ENCODE data around the gene PHLDB2.

The PHLDB2 gene

GRCh38 chr3:111998636-111999483 is 139.8 kb downstream of the PHLDB2 start, which contains the start of gene TAGLN3:
Gene TAGLN3, plus strand, starts transcription at chr3:111998922. Its CDS starts 501 bp downstream, at chr3:111999423.
- no peaks in the 10 kb centered on the region for H3K27me3 ChIP-seq (ENCODE audit: insufficient read depth, low read length)
- H3K79me2 ChIP-seq (ENCODE audit: control insufficient read depth, insufficient read depth, low read length, unreplicated experiment): no peaks in the 10 kb centered on the region
- no peaks in the 10 kb centered on the region for H3K36me3 ChIP-seq (ENCODE audit: insufficient read depth, low read length)
- H3K4me3 ChIP-seq (ENCODE audit: low read depth, low read length): peak within 1 kb of the TSS; percentile 71
- no peak within 1 kb of the TSS for H3K27ac ChIP-seq (ENCODE audit: low read depth, low read length)
- H3K4me1 ChIP-seq (ENCODE audit: control insufficient read depth, insufficient read depth, low read length, unreplicated experiment): peaks cover 17% of the 10 kb centered on the region
- H2AFZ ChIP-seq (ENCODE audit: low read length, unreplicated experiment): peak within 1 kb of the TSS; percentile 96

- H3K27me3 ChIP-seq (ENCODE audit: insufficient read depth, low read length): no peaks in the 10 kb centered on the region
- no peak overlapping the region for H3K27ac ChIP-seq (ENCODE audit: low read depth, low read length)
- peaks cover 17% of the 10 kb centered on the region for H3K4me1 ChIP-seq (ENCODE audit: control insufficient read depth, insufficient read depth, low read length, unreplicated experiment)
- no peaks in the 10 kb centered on the region for H3K79me2 ChIP-seq (ENCODE audit: control insufficient read depth, insufficient read depth, low read length, unreplicated experiment)
- H3K4me3 ChIP-seq (ENCODE audit: low read depth, low read length): peak overlapping the region; percentile 71
- no peaks in the 10 kb centered on the region for H3K36me3 ChIP-seq (ENCODE audit: insufficient read depth, low read length)
- peak overlapping the region; percentile 96 for H2AFZ ChIP-seq (ENCODE audit: low read length, unreplicated experiment)
Measured at GRCh38 chr3:111999484-112000324, 140.6 kb downstream of the PHLDB2 start.

GRCh38 chr3:112000367-112000771 is 141.3 kb downstream of the PHLDB2 start:
- Histone ChIP-seq H3K27ac (ENCODE audit: low read depth, low read length) (no peak overlapping the region), H3K36me3 (ENCODE audit: insufficient read depth, low read length) (no peaks in the 10 kb centered on the region), H3K4me1 (ENCODE audit: control insufficient read depth, insufficient read depth, low read length, unreplicated experiment) (peaks cover 24% of the 10 kb centered on the region), H2AFZ (ENCODE audit: low read length, unreplicated experiment) (no peak overlapping the region), H3K79me2 (ENCODE audit: control insufficient read depth, insufficient read depth, low read length, unreplicated experiment) (no peaks in the 10 kb centered on the region), H3K4me3 (ENCODE audit: low read depth, low read length) (no peak overlapping the region), H3K27me3 (ENCODE audit: insufficient read depth, low read length) (no peaks in the 10 kb centered on the region)

DNA sequence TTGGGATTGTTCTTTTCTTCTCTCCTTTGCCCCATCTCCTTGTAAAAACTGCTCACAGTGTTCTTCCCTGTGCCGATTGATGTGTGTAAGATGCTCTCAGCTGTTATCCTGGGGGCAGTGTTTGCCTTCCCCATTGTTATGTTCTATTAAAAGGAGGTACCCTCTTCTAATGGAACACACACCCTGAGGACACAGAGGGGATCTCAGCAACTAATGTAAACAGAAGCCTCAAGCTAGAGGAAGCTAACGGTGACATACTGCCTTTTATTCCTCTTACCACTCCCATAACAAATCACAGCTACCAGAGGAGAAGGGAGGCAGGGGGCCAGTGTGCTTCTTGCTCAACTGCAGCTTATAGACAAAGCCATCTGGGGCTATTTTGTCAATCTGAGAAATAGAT is 141.9 kb downstream of the PHLDB2 start:
- Histone ChIP-seq H3K27ac (ENCODE audit: low read depth, low read length) (no peak overlapping the region), H3K4me3 (ENCODE audit: low read depth, low read length) (no peak overlapping the region), H3K36me3 (ENCODE audit: insufficient read depth, low read length) (no peaks in the 10 kb centered on the region), H2AFZ (ENCODE audit: low read length, unreplicated experiment) (no peak overlapping the region), H3K4me1 (ENCODE audit: control insufficient read depth, insufficient read depth, low read length, unreplicated experiment) (peaks cover 25% of the 10 kb centered on the region), H3K27me3 (ENCODE audit: insufficient read depth, low read length) (no peaks in the 10 kb centered on the region), H3K79me2 (ENCODE audit: control insufficient read depth, insufficient read depth, low read length, unreplicated experiment) (no peaks in the 10 kb centered on the region)

GRCh38 chr3:112001526-112001925 is 142.5 kb downstream of the PHLDB2 start:
- H2AFZ ChIP-seq (ENCODE audit: low read length, unreplicated experiment): no peak overlapping the region
- peaks cover 25% of the 10 kb centered on the region for H3K4me1 ChIP-seq (ENCODE audit: control insufficient read depth, insufficient read depth, low read length, unreplicated experiment)
- no peak overlapping the region for H3K27ac ChIP-seq (ENCODE audit: low read depth, low read length)
- H3K27me3 ChIP-seq (ENCODE audit: insufficient read depth, low read length): no peaks in the 10 kb centered on the region
- H3K4me3 ChIP-seq (ENCODE audit: low read depth, low read length): no peak overlapping the region
- no peaks in the 10 kb centered on the region for H3K36me3 ChIP-seq (ENCODE audit: insufficient read depth, low read length)
- H3K79me2 ChIP-seq (ENCODE audit: control insufficient read depth, insufficient read depth, low read length, unreplicated experiment): no peaks in the 10 kb centered on the region

GRCh38 chr3:112002096-112002971 is 143.3 kb downstream of the PHLDB2 start:
- no peaks in the 10 kb centered on the region for H3K79me2 ChIP-seq (ENCODE audit: control insufficient read depth, insufficient read depth, low read length, unreplicated experiment)
- H3K4me3 ChIP-seq (ENCODE audit: low read depth, low read length): no peak overlapping the region
- H3K27ac ChIP-seq (ENCODE audit: low read depth, low read length): no peak overlapping the region
- H2AFZ ChIP-seq (ENCODE audit: low read length, unreplicated experiment): no peak overlapping the region
- H3K4me1 ChIP-seq (ENCODE audit: control insufficient read depth, insufficient read depth, low read length, unreplicated experiment): peaks cover 25% of the 10 kb centered on the region
- H3K36me3 ChIP-seq (ENCODE audit: insufficient read depth, low read length): no peaks in the 10 kb centered on the region
- H3K27me3 ChIP-seq (ENCODE audit: insufficient read depth, low read length): no peaks in the 10 kb centered on the region

DNA sequence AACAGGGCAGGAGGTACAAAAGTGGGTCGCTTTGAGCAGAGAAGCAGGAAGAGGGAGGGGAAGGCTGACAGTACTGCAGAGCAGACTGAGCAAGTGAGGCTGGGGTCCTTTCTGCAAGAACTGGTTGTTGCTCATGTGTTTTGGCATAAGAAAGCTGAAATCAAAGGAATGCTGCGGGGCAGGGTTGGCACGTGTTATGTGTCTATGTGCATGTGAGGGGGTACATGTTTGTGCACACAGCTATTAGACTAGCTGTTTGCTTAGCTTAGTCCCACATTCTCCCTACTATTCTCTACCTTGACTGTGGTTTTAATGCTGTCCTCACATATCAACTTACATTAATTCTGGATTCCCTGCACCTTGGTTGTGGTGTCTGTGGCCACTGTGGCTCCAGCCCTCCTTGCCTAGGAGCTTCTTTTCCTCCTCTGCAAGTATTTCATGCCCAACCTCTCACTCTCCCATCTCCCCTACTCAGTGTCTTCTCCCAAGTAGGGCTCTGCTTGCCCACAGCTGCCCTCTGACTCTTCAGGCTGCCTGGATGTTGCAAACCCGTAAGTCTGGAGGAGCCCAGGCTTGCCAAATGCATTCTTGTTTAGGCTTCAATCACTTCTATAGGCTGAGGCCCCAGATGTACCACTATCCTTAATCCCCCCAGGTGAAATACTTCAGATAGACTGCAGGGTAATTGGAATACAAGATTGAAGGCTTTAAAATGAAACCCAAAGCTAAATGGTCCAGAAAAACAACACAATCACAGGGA is 144.4 kb downstream of the PHLDB2 start:
- Histone ChIP-seq H3K36me3 (ENCODE audit: insufficient read depth, low read length) (no peaks in the 10 kb centered on the region), H2AFZ (ENCODE audit: low read length, unreplicated experiment) (no peak overlapping the region), H3K27me3 (ENCODE audit: insufficient read depth, low read length) (no peaks in the 10 kb centered on the region), H3K4me3 (ENCODE audit: low read depth, low read length) (no peak overlapping the region), H3K27ac (ENCODE audit: low read depth, low read length) (no peak overlapping the region), H3K4me1 (ENCODE audit: control insufficient read depth, insufficient read depth, low read length, unreplicated experiment) (peaks cover 31% of the 10 kb centered on the region), H3K79me2 (ENCODE audit: control insufficient read depth, insufficient read depth, low read length, unreplicated experiment) (no peaks in the 10 kb centered on the region)

- Histone ChIP-seq H3K79me2 (ENCODE audit: control insufficient read depth, insufficient read depth, low read length, unreplicated experiment) (no peaks in the 10 kb centered on the region), H2AFZ (ENCODE audit: low read length, unreplicated experiment) (no peak overlapping the region), H3K4me3 (ENCODE audit: low read depth, low read length) (no peak overlapping the region), H3K4me1 (ENCODE audit: control insufficient read depth, insufficient read depth, low read length, unreplicated experiment) (peaks cover 31% of the 10 kb centered on the region), H3K36me3 (ENCODE audit: insufficient read depth, low read length) (no peaks in the 10 kb centered on the region), H3K27ac (ENCODE audit: low read depth, low read length) (no peak overlapping the region), H3K27me3 (ENCODE audit: insufficient read depth, low read length) (no peaks in the 10 kb centered on the region)
Measured at GRCh38 chr3:112004187-112004586, 145.1 kb downstream of the PHLDB2 start.

DNA sequence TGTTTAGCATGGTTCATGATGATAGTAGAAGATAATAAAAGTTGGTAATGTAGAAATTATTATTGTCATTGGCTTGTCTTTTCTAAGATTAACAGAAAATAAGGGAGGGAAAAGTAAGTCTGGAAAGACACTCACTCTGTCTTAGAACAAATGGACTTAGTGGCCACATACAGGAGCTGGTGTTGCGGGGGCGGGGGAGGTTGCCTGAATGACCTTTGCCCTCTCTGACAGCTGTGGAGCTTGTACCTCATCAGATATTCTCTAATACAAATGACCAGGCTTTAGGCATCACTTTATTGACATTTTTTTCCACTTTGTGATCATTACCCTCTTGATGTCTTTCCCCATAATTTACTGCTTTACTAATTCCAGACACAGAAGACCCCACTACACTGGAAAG is 145.6 kb downstream of the PHLDB2 start:
- no peak overlapping the region for H2AFZ ChIP-seq (ENCODE audit: low read length, unreplicated experiment)
- H3K36me3 ChIP-seq (ENCODE audit: insufficient read depth, low read length): no peaks in the 10 kb centered on the region
- no peak overlapping the region for H3K27ac ChIP-seq (ENCODE audit: low read depth, low read length)
- H3K4me1 ChIP-seq (ENCODE audit: control insufficient read depth, insufficient read depth, low read length, unreplicated experiment): peaks cover 31% of the 10 kb centered on the region
- no peaks in the 10 kb centered on the region for H3K79me2 ChIP-seq (ENCODE audit: control insufficient read depth, insufficient read depth, low read length, unreplicated experiment)
- no peak overlapping the region for H3K4me3 ChIP-seq (ENCODE audit: low read depth, low read length)
- no peaks in the 10 kb centered on the region for H3K27me3 ChIP-seq (ENCODE audit: insufficient read depth, low read length)
